Mesenchymal stem cell (in vitro differentiated cells and primary cell): ENCODE data around the gene RNF17.
"Not testable (repeated sequence)": the region's sequence is repeated elsewhere in the genome, so short reads cannot be mapped to it uniquely, and the experiment has no call there.

Experiments
- DNase-seq: peaks from one replicate; pipeline ENCODE4 v3.0.0-alpha.2; 2013
- H2AFZ ChIP-seq: one replicate; pipeline ENCODE4 v1.6.1; 2013; ENCODE audit warnings: low read depth, mild to moderate bottlenecking, control low read depth, inconsistent platforms, low read length, moderate library complexity
- H2AK5ac ChIP-seq: 2 replicates; pipeline ENCODE4 v1.6.1; 2013; ENCODE audit warnings: low read length, moderate library complexity, mild to moderate bottlenecking, inconsistent platforms; ENCODE audit not compliant: severe bottlenecking
- H2BK120ac ChIP-seq: one replicate; pipeline ENCODE4 v1.6.1; 2013; ENCODE audit warnings: low read depth, mild to moderate bottlenecking, inconsistent platforms, low read length, moderate library complexity
- H2BK12ac ChIP-seq, 2 experiments: one replicate each; pipeline ENCODE4 v1.6.1; 2013; ENCODE audit warnings: inconsistent platforms in 2 of 2, low read length in 2 of 2, mild to moderate bottlenecking in 2 of 2, moderate library complexity in 2 of 2, control low read depth in 1 of 2
- H2BK15ac ChIP-seq: one replicate; pipeline ENCODE4 v1.6.1; 2013; ENCODE audit warnings: mild to moderate bottlenecking, low read depth, inconsistent platforms; ENCODE audit not compliant: poor library complexity, severe bottlenecking
- H2BK5ac ChIP-seq: 2 replicates; pipeline ENCODE4 v1.6.1; 2013; ENCODE audit warnings: low read depth, mild to moderate bottlenecking, low read length, control low read depth, inconsistent platforms; ENCODE audit not compliant: poor library complexity, severe bottlenecking
- H3K14ac ChIP-seq, 2 experiments: one replicate each; pipeline ENCODE4 v1.6.1; 2013; ENCODE audit warnings: inconsistent platforms in 2 of 2, low read length in 2 of 2, control low read depth in 1 of 2, mild to moderate bottlenecking in 1 of 2, moderate library complexity in 1 of 2
- H3K18ac ChIP-seq, 2 experiments: one replicate each; pipeline ENCODE4 v1.6.1; 2013; ENCODE audit warnings: inconsistent platforms in 2 of 2, low read length in 2 of 2, control low read depth in 1 of 2, low read depth in 1 of 2, mild to moderate bottlenecking in 1 of 2
- H3K23ac ChIP-seq, 2 experiments: one replicate each; pipeline ENCODE4 v1.6.1; 2013; ENCODE audit warnings: inconsistent platforms in 2 of 2, low read length in 2 of 2, mild to moderate bottlenecking in 2 of 2, moderate library complexity in 2 of 2, control low read depth in 1 of 2
- H3K27ac ChIP-seq: 2 replicates; pipeline ENCODE4 v1.5.1; 2013; ENCODE audit warnings: mild to moderate bottlenecking, moderate library complexity, low read length, control low read depth, inconsistent platforms; ENCODE audit not compliant: poor library complexity, severe bottlenecking
- H3K27me3 ChIP-seq, 2 experiments: 2 replicates each; pipeline versions ENCODE4 v1.6.1 to v1.7.0; 2013; ENCODE audit warnings: low read length in 2 of 2, mild to moderate bottlenecking in 2 of 2, moderate library complexity in 2 of 2, control low read depth in 1 of 2, inconsistent platforms in 1 of 2; ENCODE audit not compliant: control insufficient read depth in 1 of 2, insufficient read depth in 1 of 2
- H3K36me3 ChIP-seq, 2 experiments: 2 replicates each; pipeline versions ENCODE4 v1.6.1 to v1.7.0; 2013; ENCODE audit warnings: low read length in 2 of 2, control low read depth in 1 of 2, inconsistent platforms in 1 of 2, low read depth in 1 of 2, mild to moderate bottlenecking in 1 of 2; ENCODE audit not compliant: insufficient read depth in 2 of 2, control insufficient read depth in 1 of 2
- H3K4ac ChIP-seq, 2 experiments: one replicate each; pipeline ENCODE4 v1.6.1; 2013; ENCODE audit warnings: inconsistent platforms in 2 of 2, low read length in 2 of 2, mild to moderate bottlenecking in 2 of 2, moderate library complexity in 2 of 2, control low read depth in 1 of 2, low read depth in 1 of 2
- H3K4me1 ChIP-seq: 2 replicates; pipeline ENCODE4 v1.6.1; 2013; ENCODE audit warnings: low read depth, low read length, control low read depth; ENCODE audit not compliant: control insufficient read depth, insufficient read depth
- H3K4me2 ChIP-seq: 2 replicates; pipeline ENCODE4 v1.6.1; 2013; ENCODE audit warnings: low read length, mild to moderate bottlenecking, inconsistent platforms; ENCODE audit not compliant: poor library complexity, severe bottlenecking
- H3K4me3 ChIP-seq, 2 experiments: 2 replicates each; pipeline versions ENCODE4 v1.5.1 to v1.7.0; 2013; ENCODE audit warnings: low read length in 2 of 2, mild to moderate bottlenecking in 2 of 2, control low read depth in 1 of 2, low read depth in 1 of 2; ENCODE audit not compliant: insufficient read depth in 1 of 2
- H3K79me1 ChIP-seq: replicated peaks from 2 replicates; pipeline ENCODE4 v1.6.1; 2013; ENCODE audit warnings: mild to moderate bottlenecking, control low read depth, low read length, inconsistent platforms; ENCODE audit not compliant: poor library complexity, severe bottlenecking
- H3K9ac ChIP-seq: 2 replicates; pipeline ENCODE4 v1.7.0; 2013; ENCODE audit warnings: mild to moderate bottlenecking, low read length, moderate library complexity
- H3K9me3 ChIP-seq: 2 replicates; pipeline ENCODE4 v1.7.0; 2013; ENCODE audit warnings: mild to moderate bottlenecking, low read length; ENCODE audit not compliant: control insufficient read depth
- H4K8ac ChIP-seq: one replicate; pipeline ENCODE4 v1.6.1; 2013; ENCODE audit warnings: inconsistent platforms, mild to moderate bottlenecking, low read length, moderate library complexity
- H4K91ac ChIP-seq: one replicate; pipeline ENCODE4 v1.6.1; 2013; ENCODE audit warnings: mild to moderate bottlenecking, low read length, inconsistent platforms
- WGBS: methylation state at CpG from one replicate; pipeline ENCODE4 v1.1.7; 2013; ENCODE audit warnings: mixed read lengths; 5-methylcytosine and 5-hydroxymethylcytosine counted together

Gene RNF17

GRCh38 chr13:24822640-24823039 is 58.7 kb downstream of the RNF17 start:
- no peaks in the 10 kb centered on the region for H3K27me3 ChIP-seq
- H3K9ac ChIP-seq, result no peak overlapping the region
- no peaks in the 10 kb centered on the region for H3K79me1 ChIP-seq
- no peak overlapping the region for H3K4me3 ChIP-seq
- 89% methylated on average over 4 of the region's 5 CpGs for WGBS
- H2AK5ac ChIP-seq, result no peak overlapping the region
- H2BK5ac ChIP-seq, result no peak overlapping the region
- H3K14ac ChIP-seq, result no peak overlapping the region
- H3K23ac ChIP-seq, result no peak overlapping the region
- no peak overlapping the region for H4K8ac ChIP-seq
- H3K36me3 ChIP-seq, result no peaks in the 10 kb centered on the region
- no peak overlapping the region for H2BK15ac ChIP-seq
- no peak overlapping the region for H3K4me2 ChIP-seq
- no peak overlapping the region for H4K91ac ChIP-seq
- H3K18ac ChIP-seq, result no peak overlapping the region
- no peak overlapping the region for H2BK12ac ChIP-seq
- H2AFZ ChIP-seq, result no peak overlapping the region
- H3K27ac ChIP-seq, result no peak overlapping the region
- no peak overlapping the region for H2BK120ac ChIP-seq
- DNase-seq, result no peak
- H3K9me3 ChIP-seq, result peaks cover 13% of the 10 kb centered on the region
- no peaks in the 10 kb centered on the region for H3K4me1 ChIP-seq
- no peak overlapping the region for H3K4ac ChIP-seq

- peaks cover 13% of the 10 kb centered on the region for H3K9me3 ChIP-seq
- not testable (repeated sequence) for H3K27ac ChIP-seq, H2AK5ac ChIP-seq, H2BK12ac ChIP-seq, H3K18ac ChIP-seq, H3K9ac ChIP-seq, H3K4me1 ChIP-seq, H3K4me2 ChIP-seq, H3K4ac ChIP-seq, H2AFZ ChIP-seq, H2BK15ac ChIP-seq, H4K8ac ChIP-seq, H3K36me3 ChIP-seq, H4K91ac ChIP-seq, H2BK5ac ChIP-seq, H3K14ac ChIP-seq, H3K4me3 ChIP-seq, H3K27me3 ChIP-seq, H3K23ac ChIP-seq, DNase-seq, H3K79me1 ChIP-seq, H2BK120ac ChIP-seq
- 85% methylated on average over 5 of the region's 5 CpGs for WGBS
These were observed 59.2 kb downstream of the RNF17 start for GRCh38 chr13:24823122-24823710.

GRCh38 chr13:24827799-24828198 is 63.8 kb downstream of the RNF17 start:
- Histone ChIP-seq H3K79me1 (no peaks in the 10 kb centered on the region), H3K4ac (no peak overlapping the region), H2BK15ac (no peak overlapping the region), H2AFZ (no peak overlapping the region), H2BK12ac (no peak overlapping the region), H2AK5ac (no peak overlapping the region), H3K9me3 (peaks cover 3% of the 10 kb centered on the region), H3K18ac (no peak overlapping the region), H4K91ac (no peak overlapping the region), H2BK120ac (no peak overlapping the region), H3K4me3 (no peak overlapping the region), H3K9ac (no peak overlapping the region), H3K4me1 (no peaks in the 10 kb centered on the region), H3K23ac (no peak overlapping the region), H2BK5ac (no peak overlapping the region), H3K4me2 (no peak overlapping the region), H3K27ac (no peak overlapping the region), H3K27me3 (peaks cover 0 to 8% of the 10 kb centered on the region in 2 experiments), H4K8ac (no peak overlapping the region), H3K36me3 (no peaks in the 10 kb centered on the region), H3K14ac (no peak overlapping the region)
- WGBS, result no CpG with 5 or more reads among the region's 1 CpG
- DNase-seq, result no peak

- Histone ChIP-seq H3K36me3 (no peaks in the 10 kb centered on the region), H3K4me1 (no peaks in the 10 kb centered on the region), H3K4ac (no peak overlapping the region), H2BK12ac (no peak overlapping the region), H2BK15ac (no peak overlapping the region), H3K14ac (no peak overlapping the region), H3K4me3 (no peak overlapping the region), H3K18ac (no peak overlapping the region), H3K23ac (no peak overlapping the region), H4K8ac (no peak overlapping the region), H2AK5ac (no peak overlapping the region), H4K91ac (no peak overlapping the region), H3K9me3 (no peaks in the 10 kb centered on the region), H3K27ac (no peak overlapping the region), H3K27me3 (peaks cover 0 to 3% of the 10 kb centered on the region in 2 experiments), H3K4me2 (no peak overlapping the region), H2BK120ac (no peak overlapping the region), H2BK5ac (no peak overlapping the region), H2AFZ (no peak overlapping the region), H3K79me1 (no peaks in the 10 kb centered on the region), H3K9ac (no peak overlapping the region)
- no peak for DNase-seq
- WGBS, result 90% methylated on average over 9 of the region's 9 CpGs
These were observed 71.0 kb downstream of the RNF17 start for GRCh38 chr13:24834902-24835510.
